Activated CD8-positive, alpha-beta T cell treated with anti-CD3 and anti-CD28 coated beads for 36 hours (primary cell): Measurements from ENCODE around the gene POM121C. TPM values are rescaled to one million over a fixed set of nuclear protein-coding genes. Genes with fewer than 3 reads are reported as not detected.
"Not testable (repeated sequence)": the region's sequence is repeated elsewhere in the genome, so short reads cannot be mapped to it uniquely, and the experiment has no call there.

Experiments
- ATAC-seq: fragments of 200-7000 bp; cut with Tn5 transposase; one replicate; pipeline ENCODE4 v1.10.0; 2021; ENCODE audit warnings: mild to moderate bottlenecking, moderate library complexity
- CTCF ChIA-PET: fragments of 350-600 bp; sonication (Branson Sonifier 250); formaldehyde crosslinking; loops from one replicate; lab custom pipeline; 2021; ENCODE audit warnings: antibody characterized with exemption; lab: Charles Lee
- POLR2A ChIA-PET: fragments of 350-600 bp; sonication (Branson Sonifier 250); formaldehyde crosslinking; loops from one replicate; lab custom pipeline; 2021; ENCODE audit warnings: antibody characterized with exemption; lab: Charles Lee
- DNase-seq: peaks from one replicate; pipeline ENCODE4 v3.0.0-alpha.2; 2020
- H3K27ac Mint-ChIP-seq: one replicate; pipeline ENCODE4 v1.8.0; 2021; ENCODE audit warnings: mild to moderate bottlenecking, mixed read lengths
- H3K27me3 Mint-ChIP-seq: one replicate; pipeline ENCODE4 v1.8.0; 2021; ENCODE audit warnings: mixed read lengths
- H3K36me3 Mint-ChIP-seq: one replicate; pipeline ENCODE4 v1.8.0; 2021; ENCODE audit warnings: low read depth, mixed read lengths
- H3K4me1 Mint-ChIP-seq: one replicate; pipeline ENCODE4 v1.8.0; 2021; ENCODE audit warnings: low read depth, mixed read lengths
- H3K4me3 Mint-ChIP-seq: one replicate; pipeline ENCODE4 v1.8.0; 2021; ENCODE audit warnings: mild to moderate bottlenecking, moderate library complexity, mixed read lengths
- H3K9me3 Mint-ChIP-seq: one replicate; pipeline ENCODE4 v1.8.0; 2021; ENCODE audit warnings: mixed read lengths
- intact Hi-C: fragments of 100-400 bp; cut with micrococcal nuclease; formaldehyde crosslinking; loops from one replicate; pipeline ENCODE4 v1.10.0; 2022
- total RNA-seq, 2 experiments: library from RNA; stranded (reverse); gene quantifications; one replicate each; pipeline ENCODE4 v1.2.3, GENCODE V29; 2021

The POM121C gene
- total RNA-seq, 2 experiments from 2014 or later, result 81.4 to 85.5 TPM

GRCh38 chr7:75418292-75418858 lies 67.7 kb downstream of the POM121C start:
- CTCF ChIA-PET, DNase-seq, ATAC-seq, H3K4me1 Mint-ChIP-seq, H3K4me3 Mint-ChIP-seq, intact Hi-C loops, H3K9me3 Mint-ChIP-seq, POLR2A ChIA-PET, H3K27ac Mint-ChIP-seq, H3K27me3 Mint-ChIP-seq: not testable (repeated sequence)
- H3K36me3 Mint-ChIP-seq, result peaks cover 14% of the 10 kb centered on the region

GRCh38 chr7:75416787-75417186 lies 69.3 kb downstream of the POM121C start:
- H3K27ac Mint-ChIP-seq, CTCF ChIA-PET, H3K27me3 Mint-ChIP-seq, ATAC-seq, DNase-seq, H3K4me3 Mint-ChIP-seq, intact Hi-C loops, POLR2A ChIA-PET, H3K9me3 Mint-ChIP-seq, H3K4me1 Mint-ChIP-seq: not testable (repeated sequence)
- H3K36me3 Mint-ChIP-seq, result peaks cover 14% of the 10 kb centered on the region

- ATAC-seq, CTCF ChIA-PET, H3K27me3 Mint-ChIP-seq, intact Hi-C loops, POLR2A ChIA-PET, DNase-seq, H3K27ac Mint-ChIP-seq, H3K4me3 Mint-ChIP-seq, H3K9me3 Mint-ChIP-seq, H3K4me1 Mint-ChIP-seq: not testable (repeated sequence)
- peaks cover 10% of the 10 kb centered on the region for H3K36me3 Mint-ChIP-seq
Observed at GRCh38 chr7:75415829-75416373, 70.2 kb downstream of the POM121C start.

- intact Hi-C loops, H3K27me3 Mint-ChIP-seq, H3K36me3 Mint-ChIP-seq, POLR2A ChIA-PET, DNase-seq, H3K27ac Mint-ChIP-seq, H3K4me1 Mint-ChIP-seq, CTCF ChIA-PET, H3K4me3 Mint-ChIP-seq, ATAC-seq, H3K9me3 Mint-ChIP-seq: not testable (repeated sequence)
Observed at GRCh38 chr7:75415428-75415817, 70.7 kb downstream of the POM121C start.

- H3K36me3 Mint-ChIP-seq, H3K4me3 Mint-ChIP-seq, POLR2A ChIA-PET, H3K4me1 Mint-ChIP-seq, intact Hi-C loops, H3K27me3 Mint-ChIP-seq, DNase-seq, H3K9me3 Mint-ChIP-seq, CTCF ChIA-PET, ATAC-seq, H3K27ac Mint-ChIP-seq: not testable (repeated sequence)
Observed at GRCh38 chr7:75414708-75415427, 71.2 kb downstream of the POM121C start.

GRCh38 chr7:75414204-75414603 lies 71.9 kb downstream of the POM121C start:
- H3K4me3 Mint-ChIP-seq, H3K36me3 Mint-ChIP-seq, CTCF ChIA-PET, intact Hi-C loops, POLR2A ChIA-PET, H3K27me3 Mint-ChIP-seq, H3K27ac Mint-ChIP-seq, H3K9me3 Mint-ChIP-seq, ATAC-seq, H3K4me1 Mint-ChIP-seq: not testable (repeated sequence)
- peak; percentile 33 for DNase-seq

GRCh38 chr7:75410823-75411173 lies 75.3 kb downstream of the POM121C start:
- POLR2A ChIA-PET, H3K4me3 Mint-ChIP-seq, H3K27me3 Mint-ChIP-seq, intact Hi-C loops, H3K27ac Mint-ChIP-seq, DNase-seq, ATAC-seq, H3K4me1 Mint-ChIP-seq, H3K36me3 Mint-ChIP-seq, CTCF ChIA-PET, H3K9me3 Mint-ChIP-seq: not testable (repeated sequence)

- POLR2A ChIA-PET, H3K27me3 Mint-ChIP-seq, CTCF ChIA-PET, intact Hi-C loops, DNase-seq, H3K4me1 Mint-ChIP-seq, H3K9me3 Mint-ChIP-seq, H3K36me3 Mint-ChIP-seq, H3K27ac Mint-ChIP-seq: not testable (repeated sequence)
- H3K4me3 Mint-ChIP-seq, result peak overlapping the region; percentile 47
- peak; percentile 94 for ATAC-seq
Observed at GRCh38 chr7:75409880-75410822, 75.9 kb downstream of the POM121C start.

GRCh38 chr7:75404663-75405062 lies 81.4 kb downstream of the POM121C start:
- intact Hi-C loops, POLR2A ChIA-PET: not testable (repeated sequence)

GRCh38 chr7:75403455-75404443 lies 82.3 kb downstream of the POM121C start:
- H3K4me1 Mint-ChIP-seq, ATAC-seq, H3K27ac Mint-ChIP-seq, intact Hi-C loops, POLR2A ChIA-PET, H3K4me3 Mint-ChIP-seq, H3K9me3 Mint-ChIP-seq, H3K27me3 Mint-ChIP-seq, H3K36me3 Mint-ChIP-seq, CTCF ChIA-PET, DNase-seq: not testable (repeated sequence)

More at GRCh38 chr7:75404663-75405062, 81.4 kb downstream of the POM121C start:
- CTCF ChIA-PET, DNase-seq, H3K4me1 Mint-ChIP-seq, H3K36me3 Mint-ChIP-seq, H3K4me3 Mint-ChIP-seq, H3K27ac Mint-ChIP-seq, H3K27me3 Mint-ChIP-seq, H3K9me3 Mint-ChIP-seq: not testable (repeated sequence)
- ATAC-seq, result peak; percentile 43
